Measurements from ENCODE around the gene ZNF3. TPM values are rescaled to one million over a fixed set of nuclear protein-coding genes. Genes with fewer than 3 reads are reported as not detected.
A peak's percentile ranks its signal among the peaks of the same experiment; 100 is the strongest.

Gene ZNF3
- total RNA-seq, 1 donor from 2014 or later: 22.5 TPM

DNA sequence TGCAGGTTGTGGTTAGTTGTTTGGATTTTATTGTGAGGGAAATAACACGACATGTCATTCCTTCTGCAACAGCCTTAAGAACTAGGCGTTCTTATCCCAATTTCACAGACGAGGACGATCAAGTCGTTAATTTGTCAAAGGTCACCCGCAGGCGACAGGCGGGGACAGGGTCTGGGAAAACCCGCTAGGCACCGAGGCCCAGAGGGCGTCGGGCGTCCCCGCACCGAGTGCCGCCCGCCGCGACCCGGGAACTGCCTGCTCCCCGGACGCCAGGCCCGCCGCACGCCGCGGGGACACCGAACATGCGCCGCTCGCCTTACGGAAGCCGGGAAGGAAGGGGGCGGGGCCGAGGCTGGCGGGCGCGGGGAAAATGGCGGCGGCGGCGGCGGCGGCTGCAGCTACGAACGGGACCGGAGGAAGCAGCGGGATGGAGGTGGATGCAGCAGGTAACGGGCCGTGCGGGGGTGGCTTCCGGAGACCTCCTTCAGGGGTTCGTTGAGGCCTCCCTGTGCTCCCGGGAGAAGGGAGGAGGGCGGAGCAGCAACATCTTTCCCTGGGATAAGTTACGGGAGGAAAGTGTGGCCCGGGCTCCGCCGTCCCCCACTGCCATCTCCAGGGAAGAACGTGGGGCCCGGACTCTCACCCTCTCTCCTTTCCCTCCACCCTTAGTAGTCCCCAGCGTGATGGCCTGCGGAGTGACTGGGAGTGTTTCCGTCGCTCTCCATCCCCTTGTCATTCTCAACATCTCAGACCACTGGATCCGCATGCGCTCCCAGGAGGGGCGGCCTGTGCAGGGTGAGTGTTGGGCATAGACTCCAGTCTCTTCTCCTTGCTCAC is 7.3 kb upstream of the ZNF3 start, which contains the start of gene COPS6:
TSS of gene COPS6 (plus strand) at position 349 of the 837 bp plus-strand sequence. CDS start at position 371, 22 bp downstream.
- peak in 1 of 2 donors; percentile 66 for DNase-seq (ENCODE audit: low read depth in 2 of 2)

DNA sequence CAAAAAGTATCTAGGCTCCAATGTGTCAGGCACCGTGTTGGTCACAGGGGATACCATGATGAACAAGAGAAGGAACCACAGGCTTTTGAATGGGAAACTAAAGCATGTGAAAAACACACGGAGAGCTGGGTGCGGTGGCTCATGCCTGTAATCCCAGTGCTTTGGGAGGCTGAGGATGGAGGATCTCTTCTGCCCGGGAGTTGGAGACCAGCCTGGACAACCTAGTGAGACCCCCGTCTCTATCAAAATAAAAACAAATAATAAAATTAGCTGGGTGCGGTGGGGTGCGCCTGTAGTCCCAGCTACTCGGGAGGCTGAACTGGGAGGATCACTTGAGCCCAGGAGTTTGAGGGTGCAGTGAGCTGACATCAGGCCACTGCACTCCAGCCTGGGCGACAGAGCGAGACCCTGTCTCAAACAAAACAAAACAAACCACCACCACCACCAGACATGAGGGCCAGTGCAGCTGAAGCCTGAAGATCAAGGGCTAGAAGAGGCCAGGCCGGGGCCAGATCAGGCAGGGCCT is 6.6 kb upstream of the ZNF3 start:
- no peak for DNase-seq (ENCODE audit: low read depth in 2 of 2)

DNA sequence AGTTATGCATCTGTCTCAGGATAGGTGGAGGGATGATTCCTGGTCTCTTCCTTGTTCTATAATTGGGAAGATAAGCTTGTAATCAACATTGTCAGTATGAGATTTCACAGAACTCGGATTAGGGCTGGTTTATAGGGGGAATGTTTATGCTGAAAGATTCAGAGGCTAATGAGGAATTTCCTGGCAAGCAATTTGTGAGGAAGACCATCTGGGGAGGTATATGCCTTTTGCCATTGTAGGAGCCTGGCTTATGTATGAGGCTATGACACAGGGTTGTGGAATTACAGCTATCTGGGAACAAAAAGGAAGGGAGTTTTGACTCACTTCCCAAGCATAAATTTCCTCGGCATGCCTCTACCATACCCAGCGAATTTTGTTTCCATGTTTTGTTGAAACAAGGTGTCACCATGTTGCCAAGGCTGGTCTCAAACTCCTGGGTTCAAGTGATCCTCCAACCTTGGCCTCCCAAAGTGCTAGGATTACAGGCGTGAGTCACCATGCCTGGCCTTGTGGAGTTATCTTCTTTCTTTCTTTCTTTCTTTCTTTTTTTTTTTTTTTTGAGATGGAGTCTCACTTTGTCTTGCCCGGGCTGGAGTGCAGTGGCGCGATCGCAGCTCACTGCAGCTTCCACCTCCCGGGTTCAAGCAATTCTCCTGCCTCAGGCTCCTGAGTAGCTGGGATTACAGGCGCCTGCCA is 5.7 kb upstream of the ZNF3 start:
- DNase-seq (ENCODE audit: low read depth in 2 of 2): peak; percentile 94 to 98

DNA sequence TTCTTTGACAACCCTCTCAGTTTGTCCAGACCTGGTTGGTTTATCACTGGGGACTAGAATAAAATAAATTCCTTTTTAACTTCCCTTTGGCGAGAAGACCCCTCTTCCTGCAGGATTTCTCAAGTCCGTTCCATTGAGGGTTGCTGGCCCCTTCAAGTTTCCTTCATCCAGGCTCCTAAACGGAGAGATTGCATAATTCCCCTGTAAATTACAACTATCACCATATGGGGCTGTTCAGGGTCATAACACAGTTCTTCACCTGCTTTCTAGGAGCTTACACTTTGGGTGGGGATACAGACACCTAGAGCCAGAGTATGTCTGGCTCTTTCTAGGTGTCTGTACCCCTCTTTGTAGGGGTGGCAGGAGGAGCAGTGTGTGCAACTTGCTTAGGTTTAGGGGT is 4.0 kb upstream of the ZNF3 start:
- no peak for DNase-seq (ENCODE audit: low read depth in 2 of 2)

DNA sequence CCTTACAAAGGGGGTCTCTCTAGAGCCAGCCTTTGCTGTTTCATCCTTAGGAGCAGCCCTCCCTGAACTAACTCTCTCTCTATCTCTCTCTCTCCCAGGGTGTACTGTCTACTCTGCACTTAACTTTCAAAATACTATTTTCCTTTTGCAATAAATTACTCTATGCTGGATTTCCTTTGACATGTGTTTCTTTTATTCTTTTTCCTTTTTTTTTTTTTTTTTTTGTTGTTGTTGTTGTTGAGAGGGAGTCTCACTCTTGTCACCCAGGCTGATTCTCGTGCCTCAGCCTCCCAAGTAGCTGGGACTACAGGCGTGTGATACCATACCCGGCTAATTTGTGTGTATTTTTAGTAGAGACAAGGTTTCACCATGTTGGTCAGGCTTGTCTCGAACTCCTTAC is 1.5 kb upstream of the ZNF3 start:
- DNase-seq (ENCODE audit: low read depth in 2 of 2): no peak

DNA sequence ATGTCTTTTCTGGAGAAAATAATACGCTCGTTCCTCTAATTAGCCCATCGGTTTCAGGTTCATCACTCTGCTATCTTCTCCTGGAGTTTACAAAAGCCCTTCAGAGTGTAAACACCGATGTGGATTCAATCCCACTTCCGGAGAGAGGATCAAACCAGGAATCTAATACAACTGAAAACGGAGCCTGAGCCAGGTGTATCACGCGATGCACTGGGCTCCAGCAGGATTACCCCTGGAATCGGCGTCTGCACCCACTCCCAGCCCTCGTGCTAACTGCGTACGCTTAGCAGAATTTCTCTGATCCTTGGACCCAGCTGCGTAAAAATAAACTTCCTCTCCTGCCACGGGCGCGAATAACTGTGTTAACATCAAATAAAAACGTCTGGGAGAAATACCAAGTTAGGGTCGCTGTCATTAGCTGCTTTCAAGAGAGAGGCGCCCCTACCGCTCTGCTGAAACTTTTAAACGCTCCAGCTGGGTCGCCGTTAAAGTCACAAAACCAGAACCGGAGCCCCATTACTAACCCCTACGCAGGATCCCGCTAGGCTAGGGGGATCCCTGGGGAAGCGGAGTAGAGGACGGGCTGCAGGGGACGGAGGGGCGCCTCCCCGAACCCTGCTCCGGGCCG is 502 bp downstream of the ZNF3 start:
- DNase-seq (ENCODE audit: low read depth in 2 of 2): peak in 1 of 2 donors; percentile 34

DNA sequence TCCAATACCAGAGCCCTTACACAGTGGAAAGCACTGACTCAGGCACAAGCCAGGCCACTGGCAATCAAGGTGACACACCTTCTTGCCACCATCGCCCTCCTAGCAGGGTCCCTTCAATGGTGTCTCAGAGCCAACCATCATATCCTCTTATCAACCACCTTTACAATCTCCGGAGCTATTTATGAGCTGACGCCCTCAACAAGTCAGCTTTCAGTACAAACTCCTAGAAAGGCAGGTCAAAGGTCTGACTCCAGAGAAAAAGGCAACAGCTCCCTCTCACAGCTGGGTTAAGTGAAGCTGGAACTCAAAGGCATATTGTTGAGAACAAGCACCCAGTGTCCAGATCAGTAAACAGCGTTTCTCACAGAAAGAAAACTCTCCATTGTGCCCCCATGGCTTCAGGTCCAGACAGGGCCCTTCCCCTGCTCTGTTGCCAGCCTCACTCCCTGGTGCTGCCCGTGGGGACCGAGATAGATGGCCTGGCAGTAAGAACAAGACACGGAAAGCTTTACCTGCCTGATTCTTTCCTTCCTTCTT is 2.4 kb downstream of the ZNF3 start:
- DNase-seq (ENCODE audit: low read depth in 2 of 2): no peak

DNA sequence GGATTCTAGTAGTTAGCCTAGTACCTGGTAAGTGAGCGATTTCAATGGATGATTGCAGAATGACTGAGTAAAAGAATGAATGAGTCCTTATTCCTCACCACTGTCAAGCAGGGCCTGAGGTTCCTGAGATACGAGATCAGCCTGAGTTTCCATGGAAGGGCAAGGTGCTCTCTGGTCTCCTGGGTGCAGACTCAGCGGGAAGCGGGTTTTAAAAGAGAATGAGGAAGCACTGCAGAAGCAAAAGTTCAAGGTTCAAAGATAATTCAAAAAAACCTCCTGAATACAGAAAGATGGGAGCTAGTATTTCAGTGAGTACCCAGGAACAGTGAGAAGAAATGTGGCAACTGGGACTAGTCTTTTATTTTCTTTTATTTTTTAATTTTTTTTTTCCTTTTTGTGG is 4.3 kb downstream of the ZNF3 start:
- no peak for DNase-seq (ENCODE audit: low read depth in 2 of 2)

DNA sequence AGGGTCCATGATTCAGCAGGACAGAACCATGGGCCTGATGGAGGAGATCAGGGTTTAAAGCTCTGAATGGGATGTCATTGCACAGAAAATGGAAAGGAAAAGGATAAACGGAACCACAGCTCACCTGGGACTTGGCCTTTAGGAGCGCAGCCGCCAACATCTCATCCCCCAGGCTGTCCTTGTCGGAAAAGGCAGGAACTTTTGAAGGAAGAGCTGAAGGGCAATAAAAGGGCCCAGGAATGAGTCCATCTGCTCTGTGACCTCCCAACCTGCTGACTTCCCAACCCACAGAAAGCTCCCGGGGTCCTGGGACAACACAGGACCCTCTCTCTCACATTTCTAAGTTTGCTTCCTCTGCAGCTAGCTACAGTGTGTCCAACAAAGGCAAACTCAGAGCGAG is 6.1 kb downstream of the ZNF3 start:
- no peak for DNase-seq (ENCODE audit: low read depth in 2 of 2)

DNA sequence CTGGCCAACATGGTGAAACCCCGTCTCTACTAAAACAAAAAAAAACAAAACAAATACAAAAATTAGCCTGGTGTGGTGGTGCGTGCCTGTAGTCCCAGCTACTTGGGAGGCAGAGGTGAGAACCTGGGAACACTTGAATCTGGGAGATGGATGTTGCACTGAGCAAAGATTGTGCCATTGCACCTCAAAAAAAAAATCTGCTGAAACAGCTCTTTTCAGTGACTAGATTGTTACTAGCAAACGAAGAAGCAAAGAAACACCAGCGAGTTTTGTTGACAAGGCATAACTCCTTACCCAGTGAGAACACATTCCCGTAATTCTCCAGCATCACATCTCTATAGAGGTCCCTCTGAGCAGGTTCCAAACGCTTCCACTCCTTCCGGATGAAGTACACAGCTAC is 6.7 kb downstream of the ZNF3 start:
- DNase-seq (ENCODE audit: low read depth in 2 of 2): no peak

DNA sequence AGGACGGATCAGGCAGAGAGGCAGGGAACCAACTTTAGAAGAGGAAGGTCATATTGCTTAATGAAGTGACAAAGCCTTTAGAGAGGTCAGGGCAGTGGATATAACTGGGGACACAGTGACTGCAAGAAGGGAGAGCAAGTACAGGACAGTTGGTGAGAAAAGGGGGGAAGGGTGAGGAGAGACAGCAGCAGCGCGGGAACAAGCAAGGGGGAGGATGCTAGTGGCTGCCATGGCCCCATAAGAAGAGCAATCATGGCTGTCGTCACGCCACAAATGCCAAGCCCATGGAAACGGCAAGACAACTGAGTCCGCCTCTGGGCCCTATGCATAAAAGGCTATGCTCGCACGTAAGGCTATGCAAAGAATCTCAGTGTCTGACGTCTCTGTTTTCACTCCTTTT is 9.1 kb downstream of the ZNF3 start:
- DNase-seq (ENCODE audit: low read depth in 2 of 2): no peak

DNA sequence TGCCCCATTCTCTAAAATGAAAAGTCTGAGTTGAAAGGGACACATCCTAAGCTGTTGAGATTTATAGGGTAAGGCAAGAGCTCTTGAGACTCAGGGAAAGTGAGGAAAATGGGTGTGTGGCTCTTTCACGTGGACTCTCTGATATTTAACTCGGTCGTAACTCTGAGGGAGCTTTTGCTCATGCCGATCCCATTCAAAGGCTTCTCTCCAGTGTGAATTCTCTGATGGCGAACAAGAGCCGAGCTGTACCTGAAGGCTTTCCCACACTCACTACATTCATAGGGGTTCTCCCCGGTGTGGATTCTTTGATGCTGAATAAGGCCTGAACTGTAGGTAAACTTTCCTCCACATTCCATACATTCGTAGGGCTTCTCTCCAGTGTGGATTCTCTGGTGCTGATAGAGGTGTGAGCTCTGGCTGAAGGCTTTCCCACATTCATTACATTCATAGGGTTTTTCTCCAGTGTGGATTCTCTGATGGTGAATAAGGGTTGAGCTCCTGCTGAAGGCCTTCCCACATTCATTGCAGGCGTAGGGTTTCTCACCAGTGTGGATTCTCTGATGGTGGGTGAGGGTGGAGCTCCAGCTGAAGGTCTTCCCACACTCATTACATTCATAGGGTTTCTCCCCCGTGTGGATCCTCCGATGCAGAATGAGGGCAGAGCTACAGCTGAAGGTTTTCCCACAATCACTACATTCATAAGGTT is 10.4 kb downstream of the ZNF3 start:
- DNase-seq (ENCODE audit: low read depth in 2 of 2): no peak

DNA sequence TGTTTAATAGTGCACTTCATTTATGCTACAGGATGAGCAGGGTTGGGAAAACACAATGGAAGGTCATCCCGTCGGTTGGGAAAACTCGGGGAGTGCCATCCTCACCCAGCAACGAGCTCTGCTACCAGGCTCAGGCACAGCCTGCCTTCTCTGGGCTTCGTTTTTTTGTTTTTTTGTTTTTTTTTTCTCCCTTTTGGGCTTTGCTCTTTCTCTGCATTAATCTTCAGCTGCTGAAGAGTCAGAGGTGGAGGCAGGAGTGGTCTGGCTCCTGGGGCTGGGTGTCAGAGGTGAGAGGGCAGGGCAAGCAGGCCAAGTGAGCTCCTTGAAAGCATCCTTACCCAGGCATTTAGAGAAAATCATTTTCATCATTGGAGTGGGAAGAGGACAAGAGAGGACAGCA is 11.5 kb downstream of the ZNF3 start:
- DNase-seq (ENCODE audit: low read depth in 2 of 2): no peak

DNA sequence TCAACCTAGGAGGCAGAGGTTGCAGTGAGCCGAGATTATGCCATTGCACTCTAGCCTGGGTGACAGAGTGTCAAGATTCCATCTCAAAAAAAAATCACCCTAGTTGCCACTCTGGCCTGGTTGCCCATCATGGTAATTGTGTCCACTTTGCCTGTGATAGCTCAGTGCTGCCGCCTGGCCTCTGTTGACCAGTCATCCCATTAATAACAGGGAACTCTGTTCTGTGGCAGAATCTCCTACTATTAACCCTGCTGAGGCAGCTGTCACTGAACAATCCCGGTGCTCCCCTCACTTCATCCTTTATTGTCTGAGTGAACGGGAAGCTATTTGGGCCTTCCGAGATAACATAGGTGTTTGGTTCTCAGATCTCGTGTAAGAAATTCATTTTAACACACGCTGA is 14.6 kb downstream of the ZNF3 start:
- DNase-seq (ENCODE audit: low read depth in 2 of 2): no peak

DNA sequence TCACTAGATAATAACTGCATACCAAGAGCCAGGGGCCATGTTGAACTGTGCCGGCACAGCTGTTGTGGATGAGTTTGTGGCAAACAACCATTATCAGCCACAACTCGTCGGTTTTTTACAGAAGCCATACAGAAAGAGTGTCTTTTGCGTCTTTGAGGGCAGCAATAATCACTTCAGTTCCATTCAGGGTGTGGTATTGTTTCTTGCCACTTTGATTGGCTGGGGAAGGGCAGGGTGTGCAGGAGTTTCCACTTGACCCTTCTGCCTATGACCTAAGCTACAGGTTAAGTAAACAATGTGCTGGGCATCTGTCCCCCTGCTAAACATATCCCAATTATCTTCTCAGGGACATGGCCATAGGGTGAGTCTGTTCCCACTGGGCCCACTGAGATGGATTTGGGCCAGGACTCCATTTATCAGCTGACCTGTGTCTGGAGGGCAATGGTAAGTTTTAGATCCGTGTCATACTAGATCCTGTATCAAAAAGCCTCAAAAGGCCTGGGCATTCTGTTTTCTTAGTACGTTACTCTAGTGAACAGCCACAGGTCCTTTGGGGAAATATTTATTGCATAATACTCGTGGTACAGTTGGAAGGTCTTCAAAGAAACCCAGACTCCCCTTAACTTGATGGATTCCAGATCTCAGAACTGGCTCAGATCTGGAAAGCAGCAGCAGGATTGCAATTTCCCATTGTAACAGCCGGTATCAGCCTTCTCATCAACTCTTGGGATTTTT is 15.9 kb downstream of the ZNF3 start:
- no peak for DNase-seq (ENCODE audit: low read depth in 2 of 2)

DNA sequence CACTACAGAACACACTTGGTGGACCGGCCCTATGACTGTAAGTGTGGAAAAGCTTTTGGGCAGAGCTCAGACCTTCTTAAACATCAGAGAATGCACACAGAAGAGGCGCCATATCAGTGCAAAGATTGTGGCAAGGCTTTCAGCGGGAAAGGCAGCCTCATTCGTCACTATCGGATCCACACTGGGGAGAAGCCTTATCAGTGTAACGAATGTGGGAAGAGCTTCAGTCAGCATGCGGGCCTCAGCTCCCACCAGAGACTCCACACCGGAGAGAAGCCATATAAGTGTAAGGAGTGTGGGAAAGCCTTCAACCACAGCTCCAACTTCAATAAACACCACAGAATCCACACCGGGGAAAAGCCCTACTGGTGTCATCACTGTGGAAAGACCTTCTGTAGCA is 17.4 kb downstream of the ZNF3 start:
- no peak for DNase-seq (ENCODE audit: low read depth in 2 of 2)

DNA sequence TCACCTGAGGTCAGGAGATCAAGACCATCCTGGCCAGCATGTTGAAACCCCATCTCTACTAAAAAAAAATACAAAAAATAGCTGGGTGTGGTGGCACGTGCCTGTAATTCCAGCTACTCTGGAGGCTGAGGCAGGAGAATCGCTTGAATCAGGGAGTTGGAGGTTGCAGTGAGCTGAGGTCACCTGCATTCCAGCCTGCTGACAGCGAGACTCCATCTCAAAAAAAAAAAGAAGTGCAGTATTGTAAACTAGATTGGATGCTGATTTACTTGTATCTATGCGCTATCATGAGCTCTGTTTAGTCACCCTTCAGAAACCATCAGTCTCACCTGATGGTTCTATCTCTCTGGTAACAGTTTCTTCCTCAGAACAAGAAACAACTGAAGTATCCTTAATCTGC is 18.1 kb downstream of the ZNF3 start:
- no peak for DNase-seq (ENCODE audit: low read depth in 2 of 2)

DNA sequence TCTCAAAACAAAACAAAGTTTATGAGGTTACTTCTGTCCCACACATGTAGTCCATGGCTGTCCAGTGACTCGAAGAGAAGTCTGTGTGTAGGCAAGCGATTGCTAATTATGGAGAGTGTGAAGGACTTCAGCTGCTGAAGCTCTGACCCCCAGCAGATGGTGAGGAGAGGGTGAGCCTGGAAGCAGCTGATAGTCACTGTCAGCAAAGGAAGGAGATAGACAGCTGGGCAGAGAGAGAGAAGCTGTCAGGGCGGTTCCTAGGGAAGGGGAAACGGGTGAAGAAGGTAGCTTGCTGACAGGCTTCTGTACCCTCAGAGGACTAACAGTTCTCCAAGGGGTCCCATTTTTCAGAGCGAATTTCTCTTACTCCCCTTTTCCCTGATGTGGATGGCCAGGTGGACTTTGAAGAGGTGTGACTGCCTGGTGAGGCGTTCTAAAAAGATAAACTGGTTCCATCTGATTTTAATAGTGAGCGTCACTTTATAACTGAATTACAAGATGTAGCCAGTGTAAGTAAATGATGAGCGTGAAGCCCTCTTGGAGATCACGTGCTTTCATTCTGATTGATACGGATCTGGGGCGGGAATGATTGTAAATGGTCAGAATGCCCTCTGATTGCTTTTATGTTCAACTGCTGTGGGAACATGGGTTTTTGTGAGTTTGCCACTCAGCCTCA is 19.9 kb downstream of the ZNF3 start:
- no peak for DNase-seq (ENCODE audit: low read depth in 2 of 2)

DNA sequence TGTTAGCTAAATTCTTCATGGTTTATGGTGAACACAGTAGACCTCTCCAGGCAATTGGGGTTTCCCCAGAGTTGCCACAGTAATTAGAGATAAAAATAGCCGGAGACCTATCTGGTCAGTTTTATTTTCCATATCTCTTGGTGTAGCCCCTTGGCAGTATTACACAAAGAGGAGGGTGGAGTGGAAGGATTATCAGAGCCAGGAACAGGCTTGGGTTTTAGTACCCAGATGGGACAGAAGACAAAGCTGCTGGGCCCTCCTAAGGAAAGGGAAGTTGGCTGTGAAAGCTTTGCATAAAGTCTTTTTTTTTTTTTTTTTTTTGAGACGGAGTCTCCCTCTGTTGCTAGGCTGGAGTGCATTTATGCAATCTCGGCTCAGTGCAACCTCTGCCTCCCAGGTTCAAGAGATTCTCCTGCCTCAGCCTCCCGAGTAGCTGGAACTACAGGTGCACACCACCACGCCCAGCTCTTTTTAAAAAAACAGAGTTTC is 22.2 kb downstream of the ZNF3 start:
- no peak for DNase-seq (ENCODE audit: low read depth in 2 of 2)

DNA sequence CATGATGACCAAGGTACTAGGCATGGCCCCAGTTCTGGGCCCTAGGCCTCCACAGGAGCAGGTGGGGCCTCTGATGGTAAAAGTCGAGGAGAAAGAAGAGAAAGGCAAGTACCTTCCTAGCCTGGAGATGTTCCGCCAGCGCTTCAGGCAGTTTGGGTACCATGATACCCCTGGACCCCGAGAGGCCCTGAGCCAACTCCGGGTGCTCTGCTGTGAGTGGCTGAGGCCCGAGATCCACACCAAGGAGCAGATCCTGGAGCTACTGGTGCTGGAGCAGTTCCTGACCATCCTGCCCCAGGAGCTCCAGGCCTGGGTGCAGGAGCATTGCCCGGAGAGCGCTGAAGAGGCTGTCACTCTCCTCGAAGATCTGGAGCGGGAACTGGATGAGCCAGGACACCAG is 24.5 kb downstream of the ZNF3 start:
- DNase-seq (ENCODE audit: low read depth in 2 of 2): no peak
